Measurements from ENCODE around the gene OR5W2.

The OR5W2 gene

DNA sequence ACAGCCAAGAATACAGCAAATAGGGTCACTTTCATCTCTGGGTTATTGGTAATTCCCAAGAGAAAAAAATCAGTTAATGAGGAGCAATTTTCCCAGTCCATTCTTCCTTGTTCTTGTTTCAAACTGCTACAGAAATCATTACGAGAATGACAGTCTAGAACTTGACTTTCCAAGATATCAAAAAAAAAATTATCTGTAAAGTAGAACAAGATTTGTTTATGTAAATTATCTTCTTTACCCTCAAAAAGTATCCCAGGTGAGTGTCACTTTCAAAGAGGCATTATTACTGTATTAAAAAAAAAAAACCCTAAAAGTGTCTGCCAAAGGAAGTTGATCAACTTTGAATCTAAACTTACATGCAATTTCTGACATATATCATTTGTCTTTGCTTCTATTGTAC, at the start of gene OR5W2:
TSS of gene OR5W2 (minus strand) at position 101 of the 400 bp plus-strand sequence. CDS start at position 101, 0 bp downstream.
- DNase-seq: no peak
- Histone ChIP-seq H3K27me3 (ENCODE audit: insufficient read depth, low read depth, severe bottlenecking) (peaks cover 31% of the 10 kb centered on the region), H3K9me3 (ENCODE audit: severe bottlenecking) (no peaks in the 10 kb centered on the region), H3K36me3 (no peaks in the 10 kb centered on the region), H3K27ac (no peak within 1 kb of the TSS), H3K4me3 (ENCODE audit: low read depth, low read length) (no peak within 1 kb of the TSS)
- TF ChIP-seq, protein P1, sequence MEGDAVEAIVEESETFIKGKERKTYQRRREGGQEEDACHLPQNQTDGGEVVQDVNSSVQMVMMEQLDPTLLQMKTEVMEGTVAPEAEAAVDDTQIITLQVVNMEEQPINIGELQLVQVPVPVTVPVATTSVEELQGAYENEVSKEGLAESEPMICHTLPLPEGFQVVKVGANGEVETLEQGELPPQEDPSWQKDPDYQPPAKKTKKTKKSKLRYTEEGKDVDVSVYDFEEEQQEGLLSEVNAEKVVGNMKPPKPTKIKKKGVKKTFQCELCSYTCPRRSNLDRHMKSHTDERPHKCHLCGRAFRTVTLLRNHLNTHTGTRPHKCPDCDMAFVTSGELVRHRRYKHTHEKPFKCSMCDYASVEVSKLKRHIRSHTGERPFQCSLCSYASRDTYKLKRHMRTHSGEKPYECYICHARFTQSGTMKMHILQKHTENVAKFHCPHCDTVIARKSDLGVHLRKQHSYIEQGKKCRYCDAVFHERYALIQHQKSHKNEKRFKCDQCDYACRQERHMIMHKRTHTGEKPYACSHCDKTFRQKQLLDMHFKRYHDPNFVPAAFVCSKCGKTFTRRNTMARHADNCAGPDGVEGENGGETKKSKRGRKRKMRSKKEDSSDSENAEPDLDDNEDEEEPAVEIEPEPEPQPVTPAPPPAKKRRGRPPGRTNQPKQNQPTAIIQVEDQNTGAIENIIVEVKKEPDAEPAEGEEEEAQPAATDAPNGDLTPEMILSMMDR (IDR thresholded peaks at IDR 0.05; ENCODE audit: low read depth, low read length): no peak

DNA sequence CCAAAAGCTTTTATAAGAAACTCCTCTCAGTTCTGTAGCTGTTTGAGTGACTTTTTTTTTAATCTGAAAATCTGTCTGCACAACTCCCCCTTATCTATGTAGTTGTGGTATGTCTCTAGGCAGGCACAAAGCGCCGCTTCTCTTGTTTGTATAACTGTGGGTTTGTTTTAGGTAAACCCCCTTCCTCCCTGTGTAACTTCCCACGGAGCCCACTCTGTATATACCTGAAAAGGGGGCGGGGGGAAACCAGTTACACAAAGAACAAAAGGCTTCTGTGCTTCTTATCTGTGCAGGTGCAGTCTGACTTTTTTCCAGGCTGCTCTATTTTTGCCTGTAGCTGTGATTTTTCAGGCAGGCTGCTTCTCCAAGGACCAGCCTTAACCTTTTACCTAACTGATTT, 42.1 kb upstream of the OR5W2 start:
- H3K27me3 ChIP-seq (ENCODE audit: insufficient read depth, low read depth, severe bottlenecking): peaks cover 30% of the 10 kb centered on the region
- no peaks in the 10 kb centered on the region for H3K36me3 ChIP-seq
- no peak for DNase-seq
- no peak overlapping the region for H3K27ac ChIP-seq
- H3K4me3 ChIP-seq (ENCODE audit: low read depth, low read length): no peak overlapping the region
- TF ChIP-seq, protein P1 (IDR thresholded peaks at IDR 0.05; ENCODE audit: low read depth, low read length): no peak
- H3K9me3 ChIP-seq (ENCODE audit: severe bottlenecking): no peaks in the 10 kb centered on the region

DNA sequence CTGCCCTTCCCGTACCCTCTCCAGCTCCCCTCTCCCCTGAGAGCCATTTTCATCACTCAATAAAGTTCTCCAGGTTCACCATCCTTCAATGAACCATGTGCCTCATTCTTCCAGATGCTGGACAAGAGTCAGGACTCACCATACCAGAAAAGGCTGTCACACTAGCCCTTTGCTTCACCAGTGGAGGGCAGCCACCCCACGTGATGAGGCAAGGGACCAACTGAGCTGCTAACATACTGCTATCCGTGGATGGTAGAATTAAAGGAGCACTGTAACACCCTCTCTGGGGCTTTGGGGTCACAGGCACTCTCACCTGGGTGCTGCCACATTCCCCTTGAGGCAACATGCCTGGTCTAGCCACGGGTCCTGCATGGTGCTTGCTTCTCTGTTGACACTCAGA, 34.9 kb upstream of the OR5W2 start:
- Histone ChIP-seq H3K27ac (no peak overlapping the region), H3K9me3 (ENCODE audit: severe bottlenecking) (no peaks in the 10 kb centered on the region), H3K4me3 (ENCODE audit: low read depth, low read length) (no peak overlapping the region), H3K27me3 (ENCODE audit: insufficient read depth, low read depth, severe bottlenecking) (peaks cover 32% of the 10 kb centered on the region), H3K36me3 (no peaks in the 10 kb centered on the region)
- TF ChIP-seq, protein P1 (IDR thresholded peaks at IDR 0.05; ENCODE audit: low read depth, low read length): no peak
- DNase-seq: no peak

DNA sequence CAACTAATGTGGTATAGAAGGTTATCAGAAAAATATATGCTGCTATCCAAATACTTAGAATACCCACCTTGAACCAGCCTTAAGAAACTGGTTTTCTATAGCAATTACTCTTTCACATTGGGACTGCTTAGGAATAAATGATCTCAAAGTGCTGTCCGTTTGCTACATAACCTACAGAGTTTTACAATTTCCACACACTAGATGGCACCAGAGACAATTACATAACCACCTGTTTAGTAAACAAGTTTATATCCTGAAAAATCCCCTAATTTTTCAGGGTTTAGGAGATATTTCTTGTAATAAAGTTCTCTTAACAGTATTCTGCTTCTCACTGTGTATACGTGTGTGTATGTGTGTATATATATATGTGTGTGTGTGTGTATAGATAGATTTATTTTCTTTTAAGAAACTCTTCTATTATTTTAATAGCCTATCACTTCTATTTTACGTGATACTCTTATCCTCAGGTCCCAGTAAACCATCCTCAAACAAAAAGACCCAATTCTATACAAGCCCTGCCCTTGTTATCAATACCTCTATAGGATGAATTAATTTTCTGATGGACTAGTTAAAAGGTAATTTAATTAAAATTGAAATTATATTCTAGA, 28.5 kb upstream of the OR5W2 start:
- DNase-seq: no peak
- peaks cover 37% of the 10 kb centered on the region for H3K27me3 ChIP-seq (ENCODE audit: insufficient read depth, low read depth, severe bottlenecking)
- TF ChIP-seq, protein P1 (IDR thresholded peaks at IDR 0.05; ENCODE audit: low read depth, low read length): no peak
- no peak overlapping the region for H3K4me3 ChIP-seq (ENCODE audit: low read depth, low read length)
- no peak overlapping the region for H3K27ac ChIP-seq
- no peaks in the 10 kb centered on the region for H3K9me3 ChIP-seq (ENCODE audit: severe bottlenecking)
- no peaks in the 10 kb centered on the region for H3K36me3 ChIP-seq

DNA sequence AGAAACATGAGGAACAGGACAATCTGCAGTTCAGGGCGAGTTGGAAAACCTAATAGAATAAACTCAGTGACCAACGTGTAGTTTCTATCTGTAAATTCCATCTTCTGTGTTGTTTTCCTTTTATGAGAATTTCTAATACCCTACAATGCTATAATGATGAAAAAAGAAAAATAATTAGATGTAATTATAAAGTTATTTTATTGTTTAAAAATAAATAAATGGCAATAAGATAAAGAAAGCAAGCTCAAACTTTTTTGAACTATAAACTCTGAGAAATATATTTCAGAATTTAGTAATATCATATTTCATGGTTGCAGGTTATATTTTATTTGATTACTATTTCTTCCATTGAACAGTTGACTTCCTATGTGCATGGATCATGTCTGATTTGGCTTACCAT, 21.9 kb upstream of the OR5W2 start, which contains the start of gene OR5I1:
TSS of gene OR5I1 (minus strand) at position 101 of the 400 bp plus-strand sequence. CDS start at position 101, 0 bp downstream.
- no peaks in the 10 kb centered on the region for H3K36me3 ChIP-seq
- no peak within 1 kb of the TSS for H3K27ac ChIP-seq
- TF ChIP-seq, protein P1 (IDR thresholded peaks at IDR 0.05; ENCODE audit: low read depth, low read length): no peak

DNA sequence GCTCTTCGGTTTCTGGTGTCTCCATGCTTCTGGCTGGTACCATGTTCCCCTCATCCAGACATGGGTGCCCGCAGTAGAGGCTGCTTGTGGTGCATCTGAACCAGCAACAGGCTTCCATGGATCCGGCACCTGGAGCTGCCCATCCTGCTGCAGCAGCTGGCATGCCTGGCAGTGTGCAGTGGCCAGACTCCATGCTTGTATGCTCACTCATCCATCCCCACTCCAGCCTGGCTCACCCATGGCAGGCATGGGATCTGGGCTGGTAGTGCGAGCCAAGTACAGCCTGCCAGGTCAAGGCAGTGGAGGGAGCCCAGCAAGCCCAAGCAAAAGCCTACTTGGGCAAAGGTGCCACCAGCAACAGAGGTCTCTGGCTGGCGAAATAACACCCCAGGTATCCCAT, 6.2 kb upstream of the OR5W2 start:
- Histone ChIP-seq H3K27me3 (ENCODE audit: insufficient read depth, low read depth, severe bottlenecking) (peaks cover 31% of the 10 kb centered on the region), H3K27ac (no peak overlapping the region), H3K9me3 (ENCODE audit: severe bottlenecking) (no peaks in the 10 kb centered on the region), H3K36me3 (no peaks in the 10 kb centered on the region), H3K4me3 (ENCODE audit: low read depth, low read length) (no peak overlapping the region)
- DNase-seq: no peak
- TF ChIP-seq, protein P1 (IDR thresholded peaks at IDR 0.05; ENCODE audit: low read depth, low read length): no peak

More for the DNA sequence above, 21.9 kb upstream of the OR5W2 start, which contains the start of gene OR5I1:
- H3K27me3 ChIP-seq (ENCODE audit: insufficient read depth, low read depth, severe bottlenecking): peaks cover 37% of the 10 kb centered on the region
- no peaks in the 10 kb centered on the region for H3K9me3 ChIP-seq (ENCODE audit: severe bottlenecking)
- no peak within 1 kb of the TSS for H3K4me3 ChIP-seq (ENCODE audit: low read depth, low read length)
- DNase-seq: no peak

Data from WERI-Rb-1 (cell line).